Smooth muscle cell (in vitro differentiated cells): ENCODE measurements around the gene TM4SF4. TPM values are rescaled to one million over a fixed set of nuclear protein-coding genes. Genes with fewer than 3 reads are reported as not detected.

Source experiments
- DNase-seq: peaks from one replicate; lab custom pipeline; 2025; ENCODE audit not compliant: unreplicated experiment; lab: John Stamatoyannopoulos, UW
- H2AFZ ChIP-seq: fragments of 200-600 bp; sonication (generic); 2 replicates; pipeline ENCODE4 v1.6.0; 2016; ENCODE audit warnings: antibody characterized with exemption, low read depth, mild to moderate bottlenecking
- H3F3A ChIP-seq: fragments of 200-600 bp; sonication (generic); 2 replicates; pipeline ENCODE4 v1.6.0; 2017; ENCODE audit warnings: antibody characterized with exemption, low read depth
- H3K27ac ChIP-seq: fragments of 200-600 bp; sonication (generic); 2 replicates; pipeline ENCODE4 v1.5.1; 2016; ENCODE audit warnings: low read depth, mild to moderate bottlenecking
- H3K27me3 ChIP-seq: fragments of 200-600 bp; sonication (generic); 2 replicates; pipeline ENCODE4 v1.6.1; 2016; ENCODE audit warnings: low read depth, mild to moderate bottlenecking
- H3K36me3 ChIP-seq: fragments of 200-600 bp; sonication (generic); 2 replicates; pipeline ENCODE4 v1.5.1; 2016; ENCODE audit warnings: low read depth
- H3K4me1 ChIP-seq: fragments of 200-600 bp; sonication (generic); 2 replicates; pipeline ENCODE4 v1.5.1; 2016; ENCODE audit warnings: low read depth
- H3K4me2 ChIP-seq: fragments of 200-600 bp; sonication (generic); 2 replicates; pipeline ENCODE4 v1.6.0; 2016; ENCODE audit warnings: mild to moderate bottlenecking
- H3K4me3 ChIP-seq: fragments of 200-600 bp; sonication (generic); 2 replicates; pipeline ENCODE4 v1.5.1; 2016; ENCODE audit warnings: mild to moderate bottlenecking
- H3K79me2 ChIP-seq: fragments of 200-600 bp; sonication (generic); 2 replicates; pipeline ENCODE4 v1.6.0; 2016; ENCODE audit warnings: low read depth, mild to moderate bottlenecking
- H3K9ac ChIP-seq: fragments of 200-600 bp; sonication (generic); 2 replicates; pipeline ENCODE4 v1.6.0; 2016; ENCODE audit warnings: low read depth
- H3K9me3 ChIP-seq: fragments of 200-600 bp; sonication (generic); replicated peaks from 2 replicates; pipeline ENCODE4 v1.5.1; 2016; ENCODE audit warnings: low read depth
- H4K20me1 ChIP-seq: fragments of 200-600 bp; sonication (generic); 2 replicates; pipeline ENCODE4 v1.6.0; 2016; ENCODE audit warnings: low read depth
- CTCF ChIP-seq: fragments of 200-600 bp; sonication (generic); IDR thresholded peaks from 2 replicates; pipeline ENCODE4 v1.5.1; 2017; ENCODE audit warnings: borderline replicate concordance, mild to moderate bottlenecking, antibody characterized with exemption; ENCODE audit not compliant: insufficient read depth, poor library complexity, severe bottlenecking
- WGBS: methylation state at CpG from one replicate; pipeline ENCODE4 v1.1.7; 2016; ENCODE audit warnings: low lambda C conversion rate; 5-methylcytosine and 5-hydroxymethylcytosine counted together
- polyA plus RNA-seq: library from polyadenylated mRNA; unstranded; fragments of >200 nt; fragmentation: Nextera tagmentation; extraction: Ambion mirVana; gene quantifications from 2 replicates; pipeline ENCODE4 v1.2.1, GENCODE V29; 2016
- total RNA-seq: library from RNA; depleted of rRNA; stranded (reverse); fragments of >200 nt; gene quantifications from 2 replicates; pipeline ENCODE4 v1.2.3, GENCODE V29; 2014

The TM4SF4 gene
- total and polyA plus RNA-seq, 2 experiments from 2014 or later = 0.29 TPM; not detected in 1

- H3K36me3 ChIP-seq = peaks cover 16% of the 10 kb centered on the region
- no peaks in the 10 kb centered on the region for H3K27me3 ChIP-seq
- no peak overlapping the region for H3K4me2 ChIP-seq
- H3K9ac ChIP-seq = peak overlapping the region; percentile 70
- TF ChIP-seq CTCF = peak; percentile 7
- H4K20me1 ChIP-seq = no peaks in the 10 kb centered on the region
- H3K4me3 ChIP-seq = no peak overlapping the region
- peaks cover 9% of the 10 kb centered on the region for H3F3A ChIP-seq
- no peak for DNase-seq
- peaks cover 63% of the 10 kb centered on the region for H3K79me2 ChIP-seq
- WGBS = 60% methylated on average over 5 of the region's 5 CpGs
- H3K9me3 ChIP-seq = no peaks in the 10 kb centered on the region
- peak overlapping the region; percentile 90 for H3K27ac ChIP-seq
- no peaks in the 10 kb centered on the region for H3K4me1 ChIP-seq
- no peak overlapping the region for H2AFZ ChIP-seq
These were observed 53.2 kb downstream of the TM4SF4 start for GRCh38 chr3:149527531-149528339.

DNA sequence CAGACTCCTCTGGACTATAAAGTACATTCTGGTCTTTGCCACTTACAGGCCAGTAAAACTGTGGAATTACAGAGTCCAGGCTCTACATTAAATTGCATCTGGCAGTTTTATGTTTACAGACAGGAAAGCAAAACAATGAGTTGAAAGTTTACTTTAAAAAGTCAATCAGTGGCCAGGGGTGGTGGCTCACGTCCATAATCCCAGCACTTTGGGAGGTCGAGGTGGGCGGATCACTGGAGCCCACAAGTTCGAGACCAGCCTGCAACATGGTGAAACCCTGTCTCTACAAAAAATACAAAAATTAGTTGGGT lies 53.8 kb downstream of the TM4SF4 start:
- TF ChIP-seq CTCF = no peak
- Histone ChIP-seq H3K9ac (peak overlapping the region; percentile 70), H3K9me3 (no peaks in the 10 kb centered on the region), H4K20me1 (peaks cover 3% of the 10 kb centered on the region), H3K4me1 (no peaks in the 10 kb centered on the region), H3K27me3 (no peaks in the 10 kb centered on the region), H3K79me2 (peaks cover 69% of the 10 kb centered on the region), H3K4me3 (no peak overlapping the region), H3K36me3 (peaks cover 16% of the 10 kb centered on the region), H3K4me2 (peak overlapping the region; percentile 57), H3K27ac (peak overlapping the region; percentile 90), H3F3A (peaks cover 9% of the 10 kb centered on the region), H2AFZ (no peak overlapping the region)
- DNase-seq = no peak
- 35% methylated on average over 4 of the region's 4 CpGs for WGBS

DNA sequence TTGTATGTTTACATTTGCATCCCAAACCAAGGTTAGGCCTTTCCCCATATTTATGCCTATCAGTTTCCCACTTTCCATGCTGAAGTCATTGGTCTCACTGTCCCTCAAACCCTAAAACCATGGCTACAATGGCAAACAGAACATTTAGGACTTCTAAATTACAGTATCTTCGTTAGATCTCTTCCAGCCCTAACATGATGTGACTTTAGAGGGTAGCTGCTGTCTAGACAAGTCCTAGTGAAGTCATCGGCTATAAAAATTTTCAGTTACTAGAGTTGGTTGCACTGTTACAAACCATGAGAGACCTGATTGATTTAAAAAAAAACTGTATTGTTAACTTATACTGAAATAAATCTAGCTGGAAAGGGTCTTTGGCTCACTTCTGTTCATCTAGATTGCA lies 54.6 kb downstream of the TM4SF4 start:
- Histone ChIP-seq H3K27me3 (no peaks in the 10 kb centered on the region), H3K79me2 (peaks cover 77% of the 10 kb centered on the region), H3K36me3 (peaks cover 11% of the 10 kb centered on the region), H3K9ac (peak overlapping the region; percentile 83), H3K27ac (peak overlapping the region; percentile 90), H4K20me1 (peaks cover 10% of the 10 kb centered on the region), H3K4me1 (no peaks in the 10 kb centered on the region), H3F3A (peaks cover 9% of the 10 kb centered on the region), H3K9me3 (no peaks in the 10 kb centered on the region), H3K4me3 (no peak overlapping the region), H2AFZ (no peak overlapping the region), H3K4me2 (peak overlapping the region; percentile 57)
- no peak for DNase-seq
- 18% methylated on average over 2 of the region's 2 CpGs for whole genome bisulfite sequencing
- no peak for TF ChIP-seq CTCF
